Prostate gland (tissue), 2 donors: ENCODE data around the gene EEA1. TPM values are rescaled to one million over a fixed set of nuclear protein-coding genes. Genes with fewer than 3 reads are reported as not detected.

ENCODE experiments used
- DNase-seq: peaks from one replicate; pipeline ENCODE4 v3.0.0-alpha.2; 2019; ENCODE audit warnings: low spot score
- H3K27ac ChIP-seq, 2 donors: fragments of 200-600 bp; sonication (generic); 2 replicates each; pipeline ENCODE4 v1.5.1; 2017 to 2019
- H3K27me3 ChIP-seq: fragments of 200-600 bp; sonication (generic); replicated peaks from 2 replicates; pipeline ENCODE4 v1.5.1; 2019; ENCODE audit not compliant: insufficient read depth
- H3K36me3 ChIP-seq, 2 donors: fragments of 200-600 bp; sonication (generic); 1 replicate in 1 of 2; 2 replicates in 1 of 2; pipeline versions ENCODE4 v1.5.1 to v1.8.1; 2017 to 2019
- H3K4me1 ChIP-seq: fragments of 200-600 bp; sonication (generic); replicated peaks from 2 replicates; pipeline ENCODE4 v1.5.1; 2019
- H3K4me3 ChIP-seq, 2 donors: fragments of 200-600 bp; sonication (generic); 2 replicates each; pipeline ENCODE4 v1.5.1; 2017 to 2019
- H3K9me3 ChIP-seq: fragments of 200-600 bp; sonication (generic); 2 replicates; pipeline ENCODE4 v1.5.1; 2017
- POLR2AphosphoS5 ChIP-seq: sonication (generic); formaldehyde crosslinking; IDR thresholded peaks from one replicate; pipeline ENCODE4 v1.6.1; 2017; ENCODE audit warnings: antibody characterized with exemption
- WGBS: methylation state at CpG from one replicate; pipeline ENCODE4 v1.1.5; 2018; 5-methylcytosine and 5-hydroxymethylcytosine counted together
- intact Hi-C: fragments of 100-400 bp; cut with DNase I; formaldehyde crosslinking; loops from one replicate; pipeline ENCODE4 v1.14.2; 2022
- small RNA-seq, 2 donors: library from RNA; depleted of rRNA; stranded (forward); fragments of <200 nt; gene quantifications; one replicate each; pipeline ENCODE3, GENCODE V24; 2016
- total RNA-seq, 2 donors: library from RNA; depleted of rRNA; stranded (reverse); fragments of >200 nt; gene quantifications; one replicate each; pipeline ENCODE4 v1.1.0, GENCODE V29; 2016

The EEA1 gene
- total RNA-seq, 2 donors from 2014 or later = 18.6 to 22.6 TPM

- Histone ChIP-seq H3K9me3 (no peaks in the 10 kb centered on the region), H3K4me1 (no peaks in the 10 kb centered on the region), H3K27ac (no peak overlapping the region), H3K27me3 (no peaks in the 10 kb centered on the region), H3K36me3 (no peaks in the 10 kb centered on the region), H3K4me3 (no peak overlapping the region)
- WGBS = 91% methylated on average over 8 of the region's 8 CpGs
- DNase-seq = no peak
- intact Hi-C loops = no loop called here
- no peak for TF ChIP-seq POLR2AphosphoS5
Measured at GRCh38 chr12:92721130-92721529, 208.0 kb downstream of the EEA1 start.

Small RNA genes within 50 kb of the gene (small RNA-seq; reads per million reads assigned to genes)
- 0 reads per million in 2 donors for gene RNU6-1329P

Other genes with a start within 250 kb of the EEA1 start
- 1 to 10 TPM in 1 of 2 donors, under 1 TPM in 1; 0.50 to 1.4 TPM for gene PLEKHG7, start 226.3 kb downstream of the EEA1 start, total RNA-seq